HepG2 (cell line): Measurements from ENCODE around the gene COA1. TPM values are rescaled to one million over a fixed set of nuclear protein-coding genes. Genes with fewer than 3 reads are reported as not detected.

ENCODE experiments used
- BCL6 ChIP-seq: IDR thresholded peaks from 2 replicates; pipeline ENCODE4 v1.6.1; 2016; ENCODE audit warnings: missing genetic modification reagents, missing compliant biosample characterization
- CEBPB ChIP-seq: IDR thresholded peaks from 2 replicates; pipeline ENCODE4 v1.6.1; 2011; ENCODE audit warnings: low read depth, low read length, improper control_type of control experiment, borderline replicate concordance
- GATAD2A ChIP-seq: IDR thresholded peaks from 2 replicates; pipeline ENCODE4 v1.6.1; 2016
- HMGA1 ChIP-seq: sonication (generic); formaldehyde crosslinking; conservative IDR thresholded peaks from 2 replicates; pipeline ENCODE4 v1.4.0; 2020; ENCODE audit warnings: missing genetic modification reagents
- KAT8 ChIP-seq: IDR thresholded peaks from 2 replicates; pipeline ENCODE4 v1.6.1; 2016; ENCODE audit warnings: missing genetic modification reagents, missing compliant biosample characterization
- MBD4 ChIP-seq: IDR thresholded peaks from 2 replicates; pipeline ENCODE4 v1.6.1; 2012; ENCODE audit warnings: low read length, inconsistent platforms, borderline replicate concordance
- MED1 ChIP-seq: sonication (generic); formaldehyde crosslinking; IDR thresholded peaks from 2 replicates; pipeline ENCODE4 v1.4.0; 2020; ENCODE audit warnings: missing genetic modification reagents
- MXD4 ChIP-seq: IDR thresholded peaks from 2 replicates; pipeline ENCODE4 v1.6.1; 2016; ENCODE audit warnings: mild to moderate bottlenecking, missing biosample characterization, missing genetic modification reagents
- NCOA2 ChIP-seq: sonication (generic); formaldehyde crosslinking; IDR thresholded peaks from 2 replicates; pipeline ENCODE4 v1.8.0; 2022; ENCODE audit warnings: inconsistent platforms
- NKX3-1 ChIP-seq: sonication (generic); formaldehyde crosslinking; IDR thresholded peaks from 2 replicates; pipeline ENCODE4 v1.5.0; 2020; ENCODE audit warnings: missing genetic modification reagents
- NR2C2 ChIP-seq: sonication (generic); formaldehyde crosslinking; IDR thresholded peaks from 2 replicates; pipeline ENCODE4 v1.4.0; 2020; ENCODE audit warnings: missing genetic modification reagents, mild to moderate bottlenecking, moderate library complexity, borderline replicate concordance
- ONECUT2 ChIP-seq: sonication (generic); formaldehyde crosslinking; IDR thresholded peaks from 2 replicates; pipeline ENCODE4 v1.4.0; 2020; ENCODE audit warnings: missing genetic modification reagents
- SALL1 ChIP-seq: sonication (generic); formaldehyde crosslinking; IDR thresholded peaks from 2 replicates; pipeline ENCODE4 v1.8.0; 2022; ENCODE audit warnings: mild to moderate bottlenecking, missing genetic modification reagents
- SOX13 ChIP-seq, 3 experiments: fragments of 450-650 bp in 1 of 3; sonication (generic) in 1 of 3; formaldehyde crosslinking in 1 of 3; IDR thresholded peaks in 2 of 3; conservative IDR thresholded peaks in 1 of 3; 2 replicates each; pipeline versions ENCODE4 v1.5.0 to v1.6.1; 2016 to 2020; ENCODE audit warnings: antibody characterized with exemption in 1 of 3, mild to moderate bottlenecking in 1 of 3, missing compliant biosample characterization in 1 of 3, missing genetic modification reagents in 1 of 3, moderate library complexity in 1 of 3
- SUZ12 ChIP-seq: fragments of 150-350 bp; IDR thresholded peaks from 2 replicates; pipeline ENCODE4 v1.6.1; 2014; ENCODE audit warnings: low read depth, low read length
- TARDBP ChIP-seq: sonication (generic); formaldehyde crosslinking; IDR thresholded peaks from 2 replicates; pipeline ENCODE4 v1.8.0; 2022; ENCODE audit warnings: mild to moderate bottlenecking, missing genetic modification reagents
- TCF7 ChIP-seq: sonication (generic); IDR thresholded peaks from 2 replicates; pipeline ENCODE4 v1.6.1; 2016; ENCODE audit warnings: antibody characterized with exemption, low read depth
- XBP1 ChIP-seq: sonication (generic); formaldehyde crosslinking; IDR thresholded peaks from 2 replicates; pipeline ENCODE4 v1.5.0; 2020; ENCODE audit warnings: missing genetic modification reagents
- ZBTB3 ChIP-seq: sonication (generic); formaldehyde crosslinking; IDR thresholded peaks from 2 replicates; pipeline ENCODE4 v1.4.0; 2020; ENCODE audit warnings: low read depth, mild to moderate bottlenecking, moderate library complexity, missing genetic modification reagents, borderline replicate concordance
- ZNF17 ChIP-seq: sonication (generic); formaldehyde crosslinking; IDR thresholded peaks from 2 replicates; pipeline ENCODE4 v1.5.0; 2020; ENCODE audit warnings: mild to moderate bottlenecking, missing genetic modification reagents
- polyA plus RNA-seq, 8 experiments: library from polyadenylated mRNA; depleted of rRNA in 3 of 8; stranded (reverse) in 7 of 8; unstranded in 1 of 8; fragments of >200 nt; fragmentation: Illumina TruSeq in 4 of 8; extraction: Trizol in 4 of 8; gene quantifications; 2 replicates each; pipeline versions ENCODE4 v1.2.1 to v1.2.3, GENCODE V29; 2011 to 2016; ENCODE audit warnings: low read depth in 4 of 8, missing spikeins in 1 of 8, mixed read lengths in 1 of 8; ENCODE audit not compliant: insufficient read depth in 1 of 8
- total RNA-seq, 5 experiments: library from RNA; depleted of rRNA; stranded (reverse); fragments of >200 nt; fragmentation: Illumina TruSeq; extraction: Trizol; gene quantifications; 2 replicates each; pipeline ENCODE4 v1.2.3, GENCODE V29; 2016; ENCODE audit warnings: low read depth in 1 of 5
- TF ChIP-seq, protein P1 (sequence below): IDR thresholded peaks from 2 replicates; pipeline ENCODE4 v1.6.1; 2012; ENCODE audit warnings: low read depth, low read length, improper control_type of control experiment
- TF ChIP-seq, protein P2 (sequence below): sonication (generic); formaldehyde crosslinking; IDR thresholded peaks from 2 replicates; pipeline ENCODE4 v1.8.0; 2022; ENCODE audit warnings: mild to moderate bottlenecking, missing genetic modification reagents; ENCODE audit not compliant: insufficient replicate concordance
- TF ChIP-seq, protein P3 (sequence below): sonication (generic); formaldehyde crosslinking; IDR thresholded peaks from 2 replicates; pipeline ENCODE4 v1.4.0; 2020; ENCODE audit warnings: missing genetic modification reagents
- TF ChIP-seq, protein P4 (sequence below): sonication (generic); formaldehyde crosslinking; IDR thresholded peaks from 2 replicates; pipeline ENCODE4 v1.4.0; 2020; ENCODE audit warnings: missing genetic modification reagents

COA1 gene
- total and polyA plus RNA-seq, 2 of the 13 experiments (the other 11 are each of a cell fraction or from before 2014, with no cell fraction given), result 33.2 to 65.7 TPM

DNA sequence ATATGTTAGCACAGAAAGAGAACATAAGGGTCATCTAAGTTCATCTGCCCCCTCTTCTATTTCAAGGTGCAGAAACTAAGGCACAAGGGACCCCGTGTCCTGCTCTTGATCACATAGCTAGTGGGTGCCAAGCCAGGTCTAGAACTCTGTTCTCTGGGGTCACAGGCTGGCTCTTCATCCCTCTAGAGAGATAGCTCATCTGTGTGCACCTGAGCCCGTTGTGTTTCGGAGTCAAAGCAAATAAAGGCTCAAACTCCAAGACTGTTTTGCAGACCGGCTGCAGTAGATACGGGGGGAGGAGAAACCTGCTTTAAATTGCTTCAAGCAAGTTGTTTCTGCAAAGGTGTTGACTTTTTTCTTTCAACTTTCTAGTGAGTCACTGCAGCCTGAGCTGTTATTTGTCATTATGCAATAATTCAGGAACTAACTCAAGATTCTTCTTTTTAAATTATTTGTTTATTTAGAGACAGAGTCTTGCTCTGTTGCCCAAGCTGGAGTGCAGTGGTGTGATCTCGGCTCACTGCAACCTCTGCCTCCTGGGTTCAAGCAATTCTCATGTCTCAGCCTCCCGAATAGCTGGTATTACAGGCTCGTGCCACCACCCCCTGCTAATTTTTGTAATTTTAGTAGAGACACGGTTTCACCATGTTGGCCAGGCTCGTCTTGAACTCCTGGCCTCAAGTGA is 35.6 kb upstream of the COA1 start (continued):
- TF ChIP-seq, protein P1, sequence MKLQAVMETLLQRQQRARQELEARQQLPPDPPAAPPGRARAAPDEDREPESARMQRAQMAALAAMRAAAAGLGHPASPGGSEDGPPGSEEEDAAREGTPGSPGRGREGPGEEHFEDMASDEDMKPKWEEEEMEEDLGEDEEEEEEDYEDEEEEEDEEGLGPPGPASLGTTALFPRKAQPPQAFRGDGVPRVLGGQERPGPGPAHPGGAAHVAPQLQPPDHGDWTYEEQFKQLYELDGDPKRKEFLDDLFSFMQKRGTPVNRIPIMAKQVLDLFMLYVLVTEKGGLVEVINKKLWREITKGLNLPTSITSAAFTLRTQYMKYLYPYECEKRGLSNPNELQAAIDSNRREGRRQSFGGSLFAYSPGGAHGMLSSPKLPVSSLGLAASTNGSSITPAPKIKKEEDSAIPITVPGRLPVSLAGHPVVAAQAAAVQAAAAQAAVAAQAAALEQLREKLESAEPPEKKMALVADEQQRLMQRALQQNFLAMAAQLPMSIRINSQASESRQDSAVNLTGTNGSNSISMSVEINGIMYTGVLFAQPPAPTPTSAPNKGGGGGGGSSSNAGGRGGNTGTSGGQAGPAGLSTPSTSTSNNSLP, result no peak
- no peak for TF ChIP-seq ZNF17 (CRISPR knock-in tag)
- no peak for TF ChIP-seq MXD4 (CRISPR knock-in tag)
- no peak; the same call in 1 of the 2 replicates for TF ChIP-seq ZBTB3 (CRISPR knock-in tag)
- TF ChIP-seq BCL6, result peak; percentile 79
- peak; percentile 60 for TF ChIP-seq SALL1 (CRISPR knock-in tag)
- TF ChIP-seq SOX13 (IDR thresholded peaks at IDR 0.05), result no peak
- peak in 1 of 2 experiments; percentile 61; a peak in 2 of 4 replicates for TF ChIP-seq SOX13 (CRISPR knock-in tag; conservative IDR thresholded peaks at IDR 0.05 in 1 of 2, IDR thresholded peaks at IDR 0.05 in 1 of 2)
- 0 out of 2 replicates have a peak, but pooled peaks have one; percentile 33 for TF ChIP-seq KAT8 (CRISPR knock-in tag)
- TF ChIP-seq ONECUT2 (CRISPR knock-in tag), result no peak
- peak; percentile 77 for TF ChIP-seq NCOA2 (CRISPR knock-in tag)
- no peak for TF ChIP-seq SUZ12
- TF ChIP-seq MED1 (CRISPR knock-in tag), result peak; percentile 51; the same call in 1 of the 2 replicates
- TF ChIP-seq TARDBP (CRISPR knock-in tag), result 0 out of 2 replicates have a peak, but pooled peaks have one; percentile 48
- TF ChIP-seq TCF7, result peak; percentile 53; the same call in 1 of the 2 replicates
- TF ChIP-seq NKX3-1 (CRISPR knock-in tag), result no peak
- TF ChIP-seq XBP1 (CRISPR knock-in tag), result no peak
- TF ChIP-seq, protein P2, sequence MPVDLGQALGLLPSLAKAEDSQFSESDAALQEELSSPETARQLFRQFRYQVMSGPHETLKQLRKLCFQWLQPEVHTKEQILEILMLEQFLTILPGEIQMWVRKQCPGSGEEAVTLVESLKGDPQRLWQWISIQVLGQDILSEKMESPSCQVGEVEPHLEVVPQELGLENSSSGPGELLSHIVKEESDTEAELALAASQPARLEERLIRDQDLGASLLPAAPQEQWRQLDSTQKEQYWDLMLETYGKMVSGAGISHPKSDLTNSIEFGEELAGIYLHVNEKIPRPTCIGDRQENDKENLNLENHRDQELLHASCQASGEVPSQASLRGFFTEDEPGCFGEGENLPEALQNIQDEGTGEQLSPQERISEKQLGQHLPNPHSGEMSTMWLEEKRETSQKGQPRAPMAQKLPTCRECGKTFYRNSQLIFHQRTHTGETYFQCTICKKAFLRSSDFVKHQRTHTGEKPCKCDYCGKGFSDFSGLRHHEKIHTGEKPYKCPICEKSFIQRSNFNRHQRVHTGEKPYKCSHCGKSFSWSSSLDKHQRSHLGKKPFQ (CRISPR knock-in tag), result peak; percentile 74
- TF ChIP-seq, protein P3, sequence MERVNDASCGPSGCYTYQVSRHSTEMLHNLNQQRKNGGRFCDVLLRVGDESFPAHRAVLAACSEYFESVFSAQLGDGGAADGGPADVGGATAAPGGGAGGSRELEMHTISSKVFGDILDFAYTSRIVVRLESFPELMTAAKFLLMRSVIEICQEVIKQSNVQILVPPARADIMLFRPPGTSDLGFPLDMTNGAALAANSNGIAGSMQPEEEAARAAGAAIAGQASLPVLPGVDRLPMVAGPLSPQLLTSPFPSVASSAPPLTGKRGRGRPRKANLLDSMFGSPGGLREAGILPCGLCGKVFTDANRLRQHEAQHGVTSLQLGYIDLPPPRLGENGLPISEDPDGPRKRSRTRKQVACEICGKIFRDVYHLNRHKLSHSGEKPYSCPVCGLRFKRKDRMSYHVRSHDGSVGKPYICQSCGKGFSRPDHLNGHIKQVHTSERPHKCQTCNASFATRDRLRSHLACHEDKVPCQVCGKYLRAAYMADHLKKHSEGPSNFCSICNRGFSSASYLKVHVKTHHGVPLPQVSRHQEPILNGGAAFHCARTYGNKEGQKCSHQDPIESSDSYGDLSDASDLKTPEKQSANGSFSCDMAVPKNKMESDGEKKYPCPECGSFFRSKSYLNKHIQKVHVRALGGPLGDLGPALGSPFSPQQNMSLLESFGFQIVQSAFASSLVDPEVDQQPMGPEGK (CRISPR knock-in tag), result peak; percentile 70
- no peak for TF ChIP-seq HMGA1
- TF ChIP-seq, protein P4, sequence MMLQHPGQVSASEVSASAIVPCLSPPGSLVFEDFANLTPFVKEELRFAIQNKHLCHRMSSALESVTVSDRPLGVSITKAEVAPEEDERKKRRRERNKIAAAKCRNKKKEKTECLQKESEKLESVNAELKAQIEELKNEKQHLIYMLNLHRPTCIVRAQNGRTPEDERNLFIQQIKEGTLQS (CRISPR knock-in tag), result 0 out of 2 replicates have a peak, but pooled peaks have one; percentile 22
- TF ChIP-seq CEBPB, result peak; percentile 72; the same call in 1 of the 2 replicates
- peak; percentile 73; the same call in 1 of the 2 replicates for TF ChIP-seq MBD4
- TF ChIP-seq NR2C2 (CRISPR knock-in tag), result 0 out of 2 replicates have a peak, but pooled peaks have one; percentile 10
- peak; percentile 89; the same call in 1 of the 2 replicates for TF ChIP-seq GATAD2A (CRISPR knock-in tag)
